HEK293T (cell line): ENCODE results near the gene ERC1.

ENCODE experiments used
- ARNT ChIP-seq: fragments of 450-650 bp; IDR thresholded peaks from 2 replicates; pipeline ENCODE4 v1.6.1; 2017; ENCODE audit warnings: mild to moderate bottlenecking
- ELF4 ChIP-seq: fragments of 450-650 bp; IDR thresholded peaks from 2 replicates; pipeline ENCODE4 v1.6.1; 2017; ENCODE audit warnings: antibody characterized with exemption
- FOXA1 ChIP-seq: fragments of 450-650 bp; IDR thresholded peaks from 2 replicates; pipeline ENCODE4 v1.6.1; 2016; ENCODE audit warnings: mild to moderate bottlenecking
- HDGF ChIP-seq: fragments of 450-650 bp; IDR thresholded peaks from 2 replicates; pipeline ENCODE4 v1.6.1; 2017; ENCODE audit warnings: antibody characterized with exemption, borderline replicate concordance
- LEF1 ChIP-seq: fragments of 450-650 bp; IDR thresholded peaks from 2 replicates; pipeline ENCODE4 v1.6.1; 2017; ENCODE audit warnings: mild to moderate bottlenecking, borderline replicate concordance
- NFRKB ChIP-seq: fragments of 450-650 bp; IDR thresholded peaks from 2 replicates; pipeline ENCODE4 v1.6.1; 2016; ENCODE audit warnings: mild to moderate bottlenecking, moderate library complexity
- SP1 ChIP-seq: fragments of 450-650 bp; IDR thresholded peaks from 2 replicates; pipeline ENCODE4 v1.6.1; 2017
- SUZ12 ChIP-seq: fragments of 450-650 bp; IDR thresholded peaks from 2 replicates; pipeline ENCODE4 v1.6.1; 2016; ENCODE audit warnings: mild to moderate bottlenecking
- TARDBP ChIP-seq: fragments of 450-650 bp; IDR thresholded peaks from 2 replicates; pipeline ENCODE4 v1.6.1; 2016

DNA sequence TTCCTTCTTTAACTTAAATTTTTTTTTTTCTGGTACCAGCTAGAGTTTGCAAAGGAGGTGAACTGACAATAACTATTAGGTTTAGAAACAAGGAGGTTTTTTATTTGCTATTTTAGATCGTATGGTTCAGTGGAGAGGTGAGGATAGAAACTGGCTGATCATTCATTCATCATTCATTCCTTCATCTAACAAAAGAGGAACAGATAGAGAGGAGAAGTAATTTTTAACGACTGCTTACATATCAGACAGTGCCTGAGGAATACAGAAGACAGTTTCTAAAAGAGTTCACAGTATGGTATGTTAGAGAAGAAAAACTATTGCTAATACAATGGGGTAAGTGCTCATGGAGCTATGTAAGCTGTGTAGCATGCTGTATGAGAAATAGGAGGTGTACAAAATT, 111.1 kb downstream of the ERC1 start:
- TF ChIP-seq FOXA1 (no peak), SUZ12 (no peak), SP1 (no peak), TARDBP (no peak), NFRKB (no peak), ELF4 (no peak), HDGF (no peak), ARNT (no peak), LEF1 (no peak)
